ENCODE results near the gene LSM14A.

The LSM14A gene

GRCh38 chr19:34277244-34277643 is 104.9 kb downstream of the LSM14A start:
- in situ Hi-C loops (cut with HindIII; ENCODE audit: low sequenced_read_pairs): no loop called here

- in situ Hi-C loops (cut with HindIII; ENCODE audit: low sequenced_read_pairs): no loop called here
Measured at GRCh38 chr19:34278783-34279182, 106.5 kb downstream of the LSM14A start.

Data from endothelial cell of hepatic sinusoid (primary cell).